RPMI8226 (cell line): ENCODE measurements around the gene C4orf50.

ENCODE experiments used
- DNase-seq: peaks from one replicate; pipeline ENCODE4 v3.0.0-alpha.2; 2015

Gene C4orf50

GRCh38 chr4:5851637-5852301 lies 166.5 kb downstream of the C4orf50 start:
- DNase-seq, result no peak
